H9 (cell line): ENCODE measurements around the gene GLIS2. TPM values are rescaled to one million over a fixed set of nuclear protein-coding genes. Genes with fewer than 3 reads are reported as not detected.

Experiments used
- DNase-seq: peaks from one replicate; pipeline ENCODE4 v3.0.0-alpha.2; 2017
- H2AFZ ChIP-seq: one replicate; pipeline ENCODE4 v1.6.1; 2013; ENCODE audit warnings: mild to moderate bottlenecking, low read length, control low read depth, moderate library complexity
- H2AK5ac ChIP-seq: 2 replicates; pipeline ENCODE4 v1.6.1; 2013; ENCODE audit warnings: low read length, control low read depth, mixed read lengths; ENCODE audit not compliant: insufficient read length
- H2BK120ac ChIP-seq: one replicate; pipeline ENCODE4 v1.6.1; 2013; ENCODE audit warnings: low read depth, mild to moderate bottlenecking, low read length, control low read depth, inconsistent platforms; ENCODE audit not compliant: poor library complexity, severe bottlenecking
- H2BK12ac ChIP-seq: 2 replicates; pipeline ENCODE4 v1.6.1; 2013; ENCODE audit warnings: low read length, control low read depth, mixed read lengths, low read depth; ENCODE audit not compliant: insufficient read length
- H2BK15ac ChIP-seq: 2 replicates; pipeline ENCODE4 v1.6.1; 2013; ENCODE audit warnings: low read depth, low read length, control low read depth
- H2BK20ac ChIP-seq: one replicate; pipeline ENCODE4 v1.6.1; 2013; ENCODE audit warnings: low read depth, mild to moderate bottlenecking, low read length, control low read depth, inconsistent platforms; ENCODE audit not compliant: poor library complexity, severe bottlenecking
- H2BK5ac ChIP-seq: 2 replicates; pipeline ENCODE4 v1.6.1; 2013; ENCODE audit warnings: low read length, control low read depth, mixed read lengths; ENCODE audit not compliant: insufficient read length
- H3K14ac ChIP-seq: 2 replicates; pipeline ENCODE4 v1.6.1; 2013; ENCODE audit warnings: low read length, control low read depth; ENCODE audit not compliant: insufficient read depth
- H3K18ac ChIP-seq: 2 replicates; pipeline ENCODE4 v1.6.1; 2013; ENCODE audit warnings: low read depth, mild to moderate bottlenecking, mixed read lengths, low read length, control low read depth; ENCODE audit not compliant: insufficient read length
- H3K23ac ChIP-seq: 2 replicates; pipeline ENCODE4 v1.6.1; 2013; ENCODE audit warnings: low read length, control low read depth, mixed read lengths, low read depth; ENCODE audit not compliant: insufficient read length
- H3K23me2 ChIP-seq: 2 replicates; pipeline ENCODE4 v1.6.1; 2013; ENCODE audit warnings: low read depth, mild to moderate bottlenecking, mixed read lengths, low read length, control low read depth; ENCODE audit not compliant: insufficient read length, poor library complexity, severe bottlenecking
- H3K27ac ChIP-seq: 2 replicates; pipeline ENCODE4 v1.5.1; 2013; ENCODE audit warnings: low read length, control low read depth, mixed read lengths, low read depth; ENCODE audit not compliant: insufficient read length
- H3K27me3 ChIP-seq: 2 replicates; pipeline ENCODE4 v1.6.1; 2013; ENCODE audit warnings: low read length, control low read depth, inconsistent platforms; ENCODE audit not compliant: insufficient read depth
- H3K4ac ChIP-seq: 2 replicates; pipeline ENCODE4 v1.6.1; 2013; ENCODE audit warnings: low read depth, mild to moderate bottlenecking, control low read depth, inconsistent platforms, low read length, moderate library complexity
- H3K4me1 ChIP-seq: 2 replicates; pipeline ENCODE4 v1.6.1; 2013; ENCODE audit warnings: low read length, control low read depth, inconsistent platforms; ENCODE audit not compliant: insufficient read depth
- H3K4me2 ChIP-seq: 2 replicates; pipeline ENCODE4 v1.6.1; 2013; ENCODE audit warnings: low read length, control low read depth, mixed read lengths; ENCODE audit not compliant: insufficient read length, insufficient read depth
- H3K56ac ChIP-seq: 2 replicates; pipeline ENCODE4 v1.6.1; 2013; ENCODE audit warnings: low read depth, mild to moderate bottlenecking, mixed read lengths, low read length, control low read depth; ENCODE audit not compliant: insufficient read length
- H3K79me1 ChIP-seq: 2 replicates; pipeline ENCODE4 v1.6.1; 2013; ENCODE audit warnings: low read depth, mild to moderate bottlenecking, moderate library complexity, low read length, control low read depth, inconsistent platforms; ENCODE audit not compliant: insufficient read depth, poor library complexity, severe bottlenecking
- H3K79me2 ChIP-seq: 2 replicates; pipeline ENCODE4 v1.6.1; 2013; ENCODE audit warnings: low read length, control low read depth, inconsistent platforms; ENCODE audit not compliant: insufficient read depth
- H3K9ac ChIP-seq: 2 replicates; pipeline ENCODE4 v1.6.1; 2013; ENCODE audit warnings: low read length, control low read depth, mixed read lengths; ENCODE audit not compliant: insufficient read length; ENCODE audit errors: extremely low read depth
- H3K9me3 ChIP-seq: one replicate; pipeline ENCODE4 v1.6.1; 2013; ENCODE audit warnings: low read depth, low read length, inconsistent platforms; ENCODE audit not compliant: control insufficient read depth
- H3T11ph ChIP-seq: one replicate; pipeline ENCODE4 v1.6.1; 2013; ENCODE audit warnings: mild to moderate bottlenecking, low read length, control low read depth, inconsistent platforms
- H4K20me1 ChIP-seq: one replicate; pipeline ENCODE4 v1.6.1; 2013; ENCODE audit not compliant: control insufficient read depth, insufficient read length, insufficient read depth
- H4K5ac ChIP-seq: 2 replicates; pipeline ENCODE4 v1.6.1; 2013; ENCODE audit warnings: low read depth, mild to moderate bottlenecking, mixed read lengths, low read length, control low read depth; ENCODE audit not compliant: insufficient read length
- H4K8ac ChIP-seq: replicated peaks from 2 replicates; pipeline ENCODE4 v1.6.1; 2013; ENCODE audit warnings: low read length, control low read depth, mixed read lengths, low read depth; ENCODE audit not compliant: insufficient read length
- H4K91ac ChIP-seq: 2 replicates; pipeline ENCODE4 v1.6.1; 2013; ENCODE audit warnings: low read depth, mild to moderate bottlenecking, moderate library complexity, mixed read lengths, low read length, control low read depth; ENCODE audit not compliant: insufficient read length
- H3K27ac Mint-ChIP-seq, 3 experiments: 2 replicates in 2 of 3; 3 replicates in 1 of 3; pipeline ENCODE4 v1.8.0; 2020 to 2021; ENCODE audit warnings: mixed read lengths in 3 of 3, mild to moderate bottlenecking in 1 of 3, moderate library complexity in 1 of 3
- H3K27me3 Mint-ChIP-seq: 2 replicates; pipeline ENCODE4 v1.8.0; 2021; ENCODE audit warnings: low read depth, mild to moderate bottlenecking, moderate library complexity, mixed read lengths
- H3K36me3 Mint-ChIP-seq, 3 experiments: 2 replicates in 2 of 3; 3 replicates in 1 of 3; pipeline ENCODE4 v1.8.0; 2020 to 2021; ENCODE audit warnings: low read depth in 3 of 3, mixed read lengths in 3 of 3; ENCODE audit not compliant: insufficient read depth in 1 of 3
- H3K4me1 Mint-ChIP-seq, 2 experiments: 2 replicates each; pipeline ENCODE4 v1.8.0; 2020; ENCODE audit warnings: mixed read lengths in 2 of 2
- H3K4me3 Mint-ChIP-seq, 2 experiments: 2 replicates in 1 of 2; 3 replicates in 1 of 2; pipeline ENCODE4 v1.8.0; 2020 to 2021; ENCODE audit warnings: mild to moderate bottlenecking in 2 of 2, mixed read lengths in 2 of 2, moderate library complexity in 1 of 2
- H3K9me3 Mint-ChIP-seq, 2 experiments: 2 replicates in 1 of 2; 3 replicates in 1 of 2; pipeline ENCODE4 v1.8.0; 2020; ENCODE audit warnings: mild to moderate bottlenecking in 2 of 2, mixed read lengths in 2 of 2, moderate library complexity in 1 of 2
- CTCF ChIP-seq: fragments of 200-600 bp; sonication (generic); conservative IDR thresholded peaks from 3 replicates; pipeline ENCODE4 v1.8.0; 2021; ENCODE audit warnings: antibody characterized with exemption, mild to moderate bottlenecking
- WGBS: extraction: QIAGEN DNeasy Blood & Tissue Kit; methylation state at CpG from one replicate; pipeline ENCODE4 v1.1.7; 2013; ENCODE audit warnings: missing lambda C conversion rate, low lambda C conversion rate, mixed read lengths; ENCODE audit not compliant: insufficient read length; ENCODE audit errors: extremely low coverage; 5-methylcytosine and 5-hydroxymethylcytosine counted together
- total RNA-seq: library from RNA; stranded (reverse); gene quantifications from 2 replicates; pipeline ENCODE4 v1.2.1, GENCODE V29; 2021

The GLIS2 gene
- total RNA-seq, 1 experiment from 2014 or later = 14.3 TPM

DNA sequence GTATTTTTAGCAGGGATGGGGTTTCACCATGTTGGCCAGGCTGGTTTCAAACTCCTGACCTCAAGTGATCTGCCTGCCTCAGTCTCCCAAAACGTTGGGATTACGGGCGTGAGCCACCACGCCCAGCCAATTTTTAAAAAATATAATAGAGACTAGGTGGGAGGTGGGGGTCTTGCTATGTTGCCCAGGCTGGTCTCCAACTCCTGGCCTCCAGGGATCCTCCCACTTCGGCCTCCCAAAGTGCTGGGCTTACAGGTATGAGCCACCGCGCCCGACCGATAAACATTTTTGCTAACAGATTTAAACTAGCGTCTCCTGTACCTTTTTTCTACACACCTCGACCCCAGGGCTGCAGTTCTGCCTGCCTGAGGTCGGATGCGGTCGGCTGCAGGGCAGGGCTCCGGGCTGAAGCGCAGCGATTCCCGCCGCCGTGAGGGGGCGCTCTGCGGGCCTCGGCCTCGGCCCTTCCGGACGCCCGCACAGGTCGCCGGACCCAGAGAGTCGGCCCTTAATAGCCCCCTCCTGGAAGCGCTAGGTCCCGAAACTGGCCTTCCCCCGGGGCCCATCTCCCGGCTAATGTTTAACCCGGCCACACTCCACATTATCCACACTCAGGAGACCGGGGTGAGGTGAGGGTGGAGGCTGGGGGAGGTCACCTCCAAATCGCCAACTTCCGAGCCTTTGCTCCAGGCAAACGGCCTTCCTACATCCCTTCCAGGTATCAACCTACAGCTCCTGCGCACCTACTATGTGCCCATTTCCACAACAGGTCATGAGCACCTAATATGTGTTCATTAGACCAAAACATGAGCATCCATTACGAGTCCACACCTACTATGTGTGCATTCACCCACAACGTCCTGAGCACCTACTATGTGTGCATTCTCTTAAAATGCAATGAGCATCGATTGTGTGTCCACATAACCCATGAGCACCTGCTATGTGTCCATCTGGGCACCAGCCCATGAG is 2.0 kb upstream of the GLIS2 start:
- Mint-ChIP-seq H3K9me3 (peaks cover 0 to 3% of the 10 kb centered on the region in 2 experiments; a peak in 2 of 5 replicates), H3K36me3 (0 out of 7 replicates have a peak, but pooled peaks cover 0 to 2% (median 0%) of the 10 kb centered on the region in 3 experiments), H3K4me3 (peak overlapping the region; percentile 73 to 96), H3K27me3 (peaks cover 30% of the 10 kb centered on the region), H3K27ac (no peak overlapping the region), H3K4me1 (peaks cover 20 to 38% of the 10 kb centered on the region in 2 experiments)
- no peak overlapping the region for H3K9ac ChIP-seq
- H4K5ac ChIP-seq = no peak overlapping the region
- H3K79me2 ChIP-seq = peaks cover 4% of the 10 kb centered on the region; the same call in 1 of the 2 replicates
- H3K14ac ChIP-seq = no peak overlapping the region
- peaks cover 12% of the 10 kb centered on the region for H3K23me2 ChIP-seq
- H2BK12ac ChIP-seq = no peak overlapping the region
- H4K8ac ChIP-seq = no peak overlapping the region
- H2AK5ac ChIP-seq = no peak overlapping the region
- peak; percentile 84 for DNase-seq
- no peak overlapping the region for H3K23ac ChIP-seq
- no peaks in the 10 kb centered on the region; the same call in 1 of the 2 replicates for H3K27me3 ChIP-seq
- no peaks in the 10 kb centered on the region for H3K9me3 ChIP-seq
- H3K4me2 ChIP-seq = peak overlapping the region; percentile 48
- no peaks in the 10 kb centered on the region for H4K20me1 ChIP-seq
- TF ChIP-seq CTCF = peak; percentile 92
- H3K18ac ChIP-seq = no peak overlapping the region
- H3K27ac ChIP-seq = no peak overlapping the region
- WGBS = no CpG with 5 or more reads among the region's 43 CpGs
- no peak overlapping the region for H2BK120ac ChIP-seq
- no peak overlapping the region for H4K91ac ChIP-seq
- no peak overlapping the region for H3K4ac ChIP-seq
- no peak overlapping the region for H2AFZ ChIP-seq
- H3K79me1 ChIP-seq = no peaks in the 10 kb centered on the region
- H2BK20ac ChIP-seq = no peak overlapping the region
- H2BK15ac ChIP-seq = no peak overlapping the region
- H2BK5ac ChIP-seq = no peak overlapping the region
- no peak overlapping the region for H3T11ph ChIP-seq
- H3K56ac ChIP-seq = no peak overlapping the region
- 0 out of 2 replicates have a peak, but pooled peaks cover 3% of the 10 kb centered on the region for H3K4me1 ChIP-seq
